Adrenal gland (tissue), 5 donors: ENCODE results near the gene DAG1.

Source experiments
- CTCF ChIP-seq, 6 experiments: fragments of 450-650 bp in 4 of 6; fragments of 200-600 bp in 2 of 6; sonication (generic) in 1 of 6; IDR thresholded peaks; 1 replicate in 5 of 6; 2 replicates in 1 of 6; pipeline versions ENCODE4 v1.5.1 to v1.8.0; 2016 to 2021; ENCODE audit warnings: antibody characterized with exemption in 6 of 6, mild to moderate bottlenecking in 2 of 6, moderate library complexity in 1 of 6
- POLR2A ChIP-seq, 2 donors: fragments of 450-650 bp; IDR thresholded peaks; one replicate each; pipeline ENCODE4 v1.6.1; 2017; ENCODE audit warnings: antibody characterized with exemption in 2 of 2, mild to moderate bottlenecking in 2 of 2, moderate library complexity in 1 of 2
- donor health status: DM: no; HTN: no; CAD: no.

- TF ChIP-seq CTCF (IDR thresholded peaks at IDR 0.05), result no peak
- no peak for TF ChIP-seq POLR2A (IDR thresholded peaks at IDR 0.05)
Measured at GRCh38 chr3:49461443-49462171, 8.5 kb upstream of the DAG1 start.
